NCI-H446 treated with DMSO at 0.1 percent for 48 hours (cell line): ENCODE data around the gene BRME1.

Experiments used
- DNase-seq: peaks from one replicate; lab custom pipeline; 2025; lab: John Stamatoyannopoulos, UW

The BRME1 gene

GRCh38 chr19:13844130-13844631 lies 61.7 kb downstream of the BRME1 start:
- no peak for DNase-seq

GRCh38 chr19:13843104-13843921 lies 62.6 kb downstream of the BRME1 start:
- DNase-seq, result no peak

- DNase-seq, result no peak
Observed at GRCh38 chr19:13842291-13843103, 63.4 kb downstream of the BRME1 start.

GRCh38 chr19:13841962-13842290 lies 64.0 kb downstream of the BRME1 start:
- no peak for DNase-seq

GRCh38 chr19:13841086-13841961 lies 64.6 kb downstream of the BRME1 start:
- DNase-seq, result no peak

GRCh38 chr19:13840305-13841085 lies 65.4 kb downstream of the BRME1 start:
- no peak for DNase-seq

GRCh38 chr19:13839938-13840304 lies 66.0 kb downstream of the BRME1 start:
- DNase-seq, result no peak

GRCh38 chr19:13839130-13839937 lies 66.6 kb downstream of the BRME1 start:
- DNase-seq, result no peak

GRCh38 chr19:13838435-13839129 lies 67.3 kb downstream of the BRME1 start:
- no peak for DNase-seq

GRCh38 chr19:13835791-13836723 lies 69.9 kb downstream of the BRME1 start:
- DNase-seq, result no peak

GRCh38 chr19:13834244-13835069 lies 71.5 kb downstream of the BRME1 start:
- DNase-seq, result no peak

GRCh38 chr19:13833330-13834243 lies 72.3 kb downstream of the BRME1 start:
- peak; percentile 81 for DNase-seq
